Activated T-cell treated with anti-CD3 and anti-CD28 coated beads, Interleukin-2, amount 50 U/mL, for 4 hours (primary cell): ENCODE data around the gene RASGEF1C. TPM values are rescaled to one million over a fixed set of nuclear protein-coding genes. Genes with fewer than 3 reads are reported as not detected.
"Not testable (repeated sequence)": the region's sequence is repeated elsewhere in the genome, so short reads cannot be mapped to it uniquely, and the experiment has no call there.

Experiments used
- ATAC-seq, 2 donors: fragments of 200-7000 bp; cut with Tn5 transposase; one replicate each; pipeline ENCODE4 v1.10.0; 2021
- DNase-seq: peaks from one replicate; pipeline ENCODE4 v3.0.0-alpha.2; 2020
- H3K27me3 Mint-ChIP-seq: one replicate; pipeline ENCODE4 v1.8.0; 2021; ENCODE audit warnings: low read depth, mixed read lengths
- H3K36me3 Mint-ChIP-seq: one replicate; pipeline ENCODE4 v1.8.0; 2022; ENCODE audit warnings: mixed read lengths; ENCODE audit not compliant: insufficient read depth
- H3K4me1 Mint-ChIP-seq: one replicate; pipeline ENCODE4 v1.8.0; 2021; ENCODE audit warnings: low read depth, mixed read lengths
- H3K4me3 Mint-ChIP-seq: one replicate; pipeline ENCODE4 v1.8.0; 2021; ENCODE audit warnings: mild to moderate bottlenecking, moderate library complexity, mixed read lengths
- H3K9me3 Mint-ChIP-seq: one replicate; pipeline ENCODE4 v1.8.0; 2021; ENCODE audit warnings: mixed read lengths
- total RNA-seq, 3 donors: library from RNA; stranded (reverse); gene quantifications; one replicate each; pipeline ENCODE4 v1.2.1, GENCODE V29; 2021

RASGEF1C gene
- total RNA-seq, 3 donors from 2014 or later = not detected

GRCh38 chr5:180098526-180098925 is 110.5 kb downstream of the RASGEF1C start:
- Mint-ChIP-seq H3K36me3 (no peaks in the 10 kb centered on the region), H3K9me3 (no peaks in the 10 kb centered on the region), H3K27me3 (peaks cover 4% of the 10 kb centered on the region), H3K4me1 (no peaks in the 10 kb centered on the region), H3K4me3 (no peak overlapping the region)
- DNase-seq (no peak), ATAC-seq (no peak)

DNA sequence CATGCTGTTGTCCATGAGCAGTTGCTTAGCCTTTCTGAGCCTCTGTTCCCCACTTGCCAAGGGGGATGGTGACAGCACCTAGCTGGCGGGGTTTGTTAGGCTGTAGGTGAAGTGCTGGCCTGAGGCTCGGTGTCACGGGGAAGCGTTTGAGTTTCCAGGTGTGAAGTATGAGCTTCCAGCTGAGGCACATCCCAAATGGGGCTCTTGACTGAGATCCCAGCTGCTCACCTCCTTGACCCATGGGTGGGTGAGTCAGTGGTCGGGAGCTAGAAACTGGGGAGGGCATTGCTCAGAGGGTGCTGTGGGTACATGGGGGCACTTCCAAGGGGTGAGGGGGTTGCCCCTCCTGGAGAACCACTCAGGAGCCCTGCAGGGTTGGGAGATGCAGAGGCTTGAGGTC is 111.1 kb downstream of the RASGEF1C start:
- H3K36me3 Mint-ChIP-seq = no peaks in the 10 kb centered on the region
- H3K4me3 Mint-ChIP-seq = no peak overlapping the region
- no peaks in the 10 kb centered on the region for H3K9me3 Mint-ChIP-seq
- H3K4me1 Mint-ChIP-seq = no peaks in the 10 kb centered on the region
- H3K27me3 Mint-ChIP-seq = peaks cover 4% of the 10 kb centered on the region
- DNase-seq (no peak), ATAC-seq (no peak)

DNA sequence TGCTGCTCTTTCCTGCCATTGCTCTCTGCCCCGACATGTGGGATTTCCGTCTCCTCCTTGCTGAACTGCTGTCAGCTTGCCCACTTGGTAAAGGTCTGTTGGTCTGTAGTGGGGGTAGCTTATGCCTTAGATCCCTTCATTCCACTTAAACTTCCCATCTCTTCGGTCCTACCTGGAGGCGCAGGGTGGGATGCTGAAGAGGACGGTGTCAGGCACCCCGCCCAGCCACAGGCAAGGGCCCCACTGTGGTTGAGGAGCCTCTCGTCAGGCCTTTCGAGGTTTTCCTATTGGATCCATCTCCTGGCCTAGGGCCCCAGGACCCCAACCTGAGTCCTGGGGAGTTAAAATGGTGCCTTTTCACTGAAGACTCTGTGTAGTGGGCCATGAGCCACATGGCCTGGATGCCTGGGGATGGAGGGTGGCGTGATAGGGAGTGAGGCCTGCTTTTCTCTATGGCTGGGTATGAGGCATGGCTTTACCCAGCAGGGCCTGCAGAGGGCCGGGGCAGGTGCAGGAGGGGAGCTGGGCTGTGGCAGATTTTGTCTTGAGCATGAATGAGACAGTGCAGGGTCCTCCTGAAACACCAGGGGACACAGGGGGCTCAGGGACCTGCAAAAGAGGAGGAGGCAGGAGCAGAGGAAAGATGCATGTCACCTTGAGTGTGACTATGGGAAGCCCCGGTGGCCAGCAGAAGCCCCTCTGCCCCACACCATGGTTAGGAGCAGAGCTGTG is 111.7 kb downstream of the RASGEF1C start:
- Mint-ChIP-seq H3K9me3 (no peaks in the 10 kb centered on the region), H3K27me3 (peaks cover 4% of the 10 kb centered on the region), H3K4me1 (no peaks in the 10 kb centered on the region), H3K4me3 (no peak overlapping the region), H3K36me3 (no peaks in the 10 kb centered on the region)
- no peak for DNase-seq
- ATAC-seq = no peak

DNA sequence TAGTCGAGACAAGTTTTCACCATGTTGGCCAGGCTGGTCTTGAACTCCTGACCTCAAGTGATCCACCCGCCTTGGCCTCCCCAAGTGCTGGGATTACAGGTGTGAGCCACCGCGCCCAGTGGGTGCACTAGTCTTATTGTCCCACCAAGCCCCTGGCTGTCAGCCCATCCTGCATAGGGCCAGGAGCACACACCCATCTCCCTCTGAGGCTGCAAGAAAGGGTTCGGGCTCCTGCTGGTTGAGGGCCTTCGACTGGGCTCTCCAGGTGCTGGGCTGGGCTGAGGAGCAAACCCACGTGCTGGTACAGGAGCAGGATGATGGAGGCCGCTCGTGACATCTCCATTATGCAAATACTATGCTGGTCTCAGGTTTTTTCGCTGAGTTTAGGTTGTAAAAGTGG is 112.4 kb downstream of the RASGEF1C start:
- H3K27me3 Mint-ChIP-seq = peaks cover 4% of the 10 kb centered on the region
- ATAC-seq (no peak), DNase-seq (no peak)
- peaks cover under 1% of the 10 kb centered on the region for H3K4me1 Mint-ChIP-seq
- no peaks in the 10 kb centered on the region for H3K9me3 Mint-ChIP-seq
- no peak overlapping the region for H3K4me3 Mint-ChIP-seq
- no peaks in the 10 kb centered on the region for H3K36me3 Mint-ChIP-seq

DNA sequence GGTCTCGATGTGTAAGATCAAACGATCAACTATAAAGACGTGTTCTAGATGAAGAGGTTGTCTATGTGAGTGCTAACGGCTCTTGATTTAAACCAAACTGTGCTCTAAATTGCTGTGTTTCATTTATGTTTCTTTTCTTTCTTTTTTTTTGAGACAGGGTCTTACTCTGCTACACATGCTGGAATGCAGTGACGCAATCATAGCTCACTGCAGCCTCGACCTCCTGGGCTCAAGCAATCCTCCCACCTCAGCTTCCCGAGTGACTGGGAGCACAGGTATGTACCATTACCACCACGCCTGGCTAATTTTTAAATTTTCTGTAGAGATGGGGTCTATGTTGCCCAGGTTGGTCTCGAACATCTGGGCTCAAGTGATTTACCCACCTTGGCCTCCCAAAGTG is 113.5 kb downstream of the RASGEF1C start:
- Mint-ChIP-seq H3K4me3 (no peak overlapping the region), H3K4me1 (peaks cover 9% of the 10 kb centered on the region)

GRCh38 chr5:180093651-180094382 is 115.2 kb downstream of the RASGEF1C start:
- Mint-ChIP-seq H3K36me3 (no peaks in the 10 kb centered on the region), H3K27me3 (peaks cover 4% of the 10 kb centered on the region), H3K9me3 (no peaks in the 10 kb centered on the region), H3K4me1 (peaks cover 13% of the 10 kb centered on the region), H3K4me3 (no peak overlapping the region)
- DNase-seq = no peak
- no peak for ATAC-seq

More for the DNA sequence above, 113.5 kb downstream of the RASGEF1C start:
- ATAC-seq (no peak), DNase-seq (no peak)
- no peaks in the 10 kb centered on the region for H3K36me3 Mint-ChIP-seq
- H3K27me3 Mint-ChIP-seq = peaks cover 4% of the 10 kb centered on the region
- H3K9me3 Mint-ChIP-seq = no peaks in the 10 kb centered on the region

- Mint-ChIP-seq H3K9me3 (no peaks in the 10 kb centered on the region), H3K27me3 (peaks cover 4% of the 10 kb centered on the region)
These were observed 115.8 kb downstream of the RASGEF1C start for GRCh38 chr5:180093241-180093640.

GRCh38 chr5:180090769-180091546 is 118.1 kb downstream of the RASGEF1C start:
- no peaks in the 10 kb centered on the region for H3K36me3 Mint-ChIP-seq
- H3K9me3 Mint-ChIP-seq = no peaks in the 10 kb centered on the region
- peak overlapping the region; percentile 38 for H3K4me3 Mint-ChIP-seq
- no peak for DNase-seq
- no peaks in the 10 kb centered on the region for H3K27me3 Mint-ChIP-seq
- H3K4me1 Mint-ChIP-seq = peaks cover 21% of the 10 kb centered on the region
- ATAC-seq = no peak

More at GRCh38 chr5:180093241-180093640, 115.8 kb downstream of the RASGEF1C start:
- no peak overlapping the region for H3K4me3 Mint-ChIP-seq
- no peaks in the 10 kb centered on the region for H3K36me3 Mint-ChIP-seq
- ATAC-seq = no peak
- H3K4me1 Mint-ChIP-seq = peaks cover 13% of the 10 kb centered on the region
- DNase-seq = no peak

DNA sequence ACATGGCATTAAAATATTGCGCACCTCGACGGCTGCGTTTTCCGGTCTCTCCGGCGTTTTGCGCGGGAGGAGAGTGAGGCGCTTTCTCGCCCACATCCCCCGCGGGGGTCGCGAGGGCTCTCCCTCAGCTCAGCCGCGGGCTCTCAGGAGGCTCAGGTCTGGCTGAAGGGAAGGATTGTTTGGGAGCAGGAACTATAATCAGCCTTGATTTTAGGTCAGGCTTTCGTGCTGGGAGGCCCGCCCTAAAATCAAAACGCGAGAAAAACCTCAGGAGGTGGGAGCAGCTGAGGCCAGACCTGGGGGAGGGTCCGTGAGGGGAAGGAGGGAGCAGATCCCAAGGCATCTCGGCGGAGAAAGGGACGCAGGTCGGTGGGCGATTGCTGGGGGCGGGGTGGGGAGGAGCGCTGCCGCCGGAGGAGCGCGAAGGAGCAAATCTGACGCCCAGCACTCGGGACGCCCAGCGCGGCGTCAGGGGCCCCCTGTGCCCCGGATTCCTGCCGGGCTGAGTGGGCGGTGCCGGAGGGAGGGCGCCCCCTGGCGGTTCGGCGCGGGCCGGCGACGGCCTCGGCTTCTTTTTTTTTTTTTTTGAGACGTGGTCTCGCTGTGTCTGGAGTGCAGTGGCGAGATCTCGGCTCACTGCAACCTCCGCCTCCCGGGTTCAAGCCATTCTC is 118.8 kb downstream of the RASGEF1C start:
- ATAC-seq (peak; percentile 90 to 93), DNase-seq (peak; percentile 78)
- Mint-ChIP-seq H3K27me3 (no peaks in the 10 kb centered on the region), H3K9me3 (no peaks in the 10 kb centered on the region), H3K4me1 (peaks cover 26% of the 10 kb centered on the region), H3K36me3 (no peaks in the 10 kb centered on the region), H3K4me3 (peak overlapping the region; percentile 81)

DNA sequence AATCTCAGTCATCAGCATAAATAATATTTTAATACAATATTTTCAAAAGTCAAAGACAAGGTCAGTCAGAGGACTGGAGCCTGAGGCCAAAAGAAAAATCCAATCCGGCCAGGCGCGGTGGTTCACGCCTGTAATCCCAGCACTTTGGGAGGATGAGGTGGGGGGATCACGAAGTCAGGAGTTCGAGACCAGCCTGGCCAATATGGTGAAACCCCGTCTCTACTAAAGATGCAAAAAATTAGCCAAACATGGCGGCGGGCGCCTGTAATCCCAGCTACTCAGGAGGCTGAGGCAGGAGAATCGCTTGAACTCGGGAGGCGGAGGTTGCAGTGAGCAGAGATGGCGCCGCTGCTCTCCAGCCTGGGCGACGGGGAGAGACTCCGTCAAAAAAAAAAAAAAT is 119.4 kb downstream of the RASGEF1C start:
- H3K4me1 Mint-ChIP-seq = peaks cover 26% of the 10 kb centered on the region
- not testable (repeated sequence) for H3K36me3 Mint-ChIP-seq, DNase-seq, H3K9me3 Mint-ChIP-seq, ATAC-seq, H3K27me3 Mint-ChIP-seq
- peak overlapping the region; percentile 81 for H3K4me3 Mint-ChIP-seq

GRCh38 chr5:180088561-180088960 is 120.5 kb downstream of the RASGEF1C start:
- ATAC-seq = no peak
- Mint-ChIP-seq H3K27me3 (peaks cover 6% of the 10 kb centered on the region), H3K4me1 (peaks cover 26% of the 10 kb centered on the region), H3K4me3 (no peak overlapping the region), H3K36me3 (no peaks in the 10 kb centered on the region), H3K9me3 (no peaks in the 10 kb centered on the region)
- no peak for DNase-seq

- H3K36me3 Mint-ChIP-seq = no peaks in the 10 kb centered on the region
- no peak for ATAC-seq
- no peaks in the 10 kb centered on the region for H3K9me3 Mint-ChIP-seq
- H3K27me3 Mint-ChIP-seq = peaks cover 13% of the 10 kb centered on the region
- DNase-seq = no peak
- no peak overlapping the region for H3K4me3 Mint-ChIP-seq
- peaks cover 26% of the 10 kb centered on the region for H3K4me1 Mint-ChIP-seq
These were observed 122.1 kb downstream of the RASGEF1C start for GRCh38 chr5:180086816-180087399.

GRCh38 chr5:180085837-180086236 is 123.2 kb downstream of the RASGEF1C start:
- Mint-ChIP-seq H3K4me3 (no peak overlapping the region), H3K36me3 (no peaks in the 10 kb centered on the region), H3K27me3 (peaks cover 22% of the 10 kb centered on the region), H3K9me3 (no peaks in the 10 kb centered on the region), H3K4me1 (peaks cover 19% of the 10 kb centered on the region)
- no peak for DNase-seq
- peak in 1 of 2 donors; percentile 13 for ATAC-seq
